HepG2 (cell line): Measurements from ENCODE around the gene SIRT6. TPM values are rescaled to one million over a fixed set of nuclear protein-coding genes. Genes with fewer than 3 reads are reported as not detected.

Experiments used
- BRD4 ChIP-seq: sonication (generic); formaldehyde crosslinking; IDR thresholded peaks from 2 replicates; pipeline ENCODE4 v1.4.0; 2020; ENCODE audit warnings: missing genetic modification reagents
- HDAC1 ChIP-seq: sonication (generic); formaldehyde crosslinking; IDR thresholded peaks from 2 replicates; pipeline ENCODE4 v1.5.1; 2020; ENCODE audit warnings: mild to moderate bottlenecking, missing genetic modification reagents
- ISL2 ChIP-seq: sonication (generic); formaldehyde crosslinking; IDR thresholded peaks from 2 replicates; pipeline ENCODE4 v1.5.0; 2020; ENCODE audit warnings: missing genetic modification reagents
- MYNN ChIP-seq: sonication (generic); formaldehyde crosslinking; IDR thresholded peaks from 2 replicates; pipeline ENCODE4 v1.4.0; 2020; ENCODE audit warnings: mild to moderate bottlenecking, low read depth, missing genetic modification reagents
- REST ChIP-seq, 2 experiments: IDR thresholded peaks; 2 replicates each; pipeline ENCODE4 v1.6.1; 2011 to 2012; ENCODE audit warnings: low read length in 2 of 2, borderline replicate concordance in 1 of 2, low read depth in 1 of 2, mild to moderate bottlenecking in 1 of 2, moderate library complexity in 1 of 2
- SIX4 ChIP-seq: sonication (generic); formaldehyde crosslinking; IDR thresholded peaks from 2 replicates; pipeline ENCODE4 v1.4.0; 2020; ENCODE audit warnings: missing genetic modification reagents
- ZBTB44 ChIP-seq: sonication (generic); formaldehyde crosslinking; IDR thresholded peaks from 2 replicates; pipeline ENCODE4 v1.4.0; 2020; ENCODE audit warnings: missing genetic modification reagents
- ZNF142 ChIP-seq: sonication (generic); formaldehyde crosslinking; IDR thresholded peaks from 2 replicates; pipeline ENCODE4 v1.4.0; 2020; ENCODE audit warnings: missing genetic modification reagents
- ZNF44 ChIP-seq: sonication (generic); formaldehyde crosslinking; IDR thresholded peaks from 2 replicates; pipeline ENCODE4 v1.5.1; 2020; ENCODE audit warnings: mild to moderate bottlenecking, missing genetic modification reagents
- ZNF660 ChIP-seq: sonication (generic); formaldehyde crosslinking; IDR thresholded peaks from 2 replicates; pipeline ENCODE4 v1.5.1; 2020; ENCODE audit warnings: mild to moderate bottlenecking, low read depth, missing genetic modification reagents, borderline replicate concordance
- ZNF768 ChIP-seq: sonication (generic); formaldehyde crosslinking; IDR thresholded peaks from 2 replicates; pipeline ENCODE4 v1.4.0; 2020; ENCODE audit warnings: missing genetic modification reagents
- ZNF781 ChIP-seq: sonication (generic); formaldehyde crosslinking; IDR thresholded peaks from 2 replicates; pipeline ENCODE4 v1.5.1; 2020; ENCODE audit warnings: borderline replicate concordance, mild to moderate bottlenecking, missing genetic modification reagents; ENCODE audit errors: not compliant biosample characterization
- polyA plus RNA-seq, 8 experiments: library from polyadenylated mRNA; depleted of rRNA in 3 of 8; stranded (reverse) in 7 of 8; unstranded in 1 of 8; fragments of >200 nt; fragmentation: Illumina TruSeq in 4 of 8; extraction: Trizol in 4 of 8; gene quantifications; 2 replicates each; pipeline versions ENCODE4 v1.2.1 to v1.2.3, GENCODE V29; 2011 to 2016; ENCODE audit warnings: low read depth in 4 of 8, missing spikeins in 1 of 8, mixed read lengths in 1 of 8; ENCODE audit not compliant: insufficient read depth in 1 of 8
- total RNA-seq, 5 experiments: library from RNA; depleted of rRNA; stranded (reverse); fragments of >200 nt; fragmentation: Illumina TruSeq; extraction: Trizol; gene quantifications; 2 replicates each; pipeline ENCODE4 v1.2.3, GENCODE V29; 2016; ENCODE audit warnings: low read depth in 1 of 5
- TF ChIP-seq, protein P1 (sequence below): sonication (generic); formaldehyde crosslinking; IDR thresholded peaks from 2 replicates; pipeline ENCODE4 v1.4.0; 2020; ENCODE audit warnings: missing genetic modification reagents
- TF ChIP-seq, protein P2 (sequence below): IDR thresholded peaks from 2 replicates; pipeline ENCODE4 v1.6.1; 2016; ENCODE audit warnings: missing genetic modification reagents, missing compliant biosample characterization
- TF ChIP-seq, protein P3 (sequence below): sonication (generic); formaldehyde crosslinking; IDR thresholded peaks from 2 replicates; pipeline ENCODE4 v1.4.0; 2020; ENCODE audit warnings: low read depth, mild to moderate bottlenecking, missing genetic modification reagents

SIRT6 gene
- total and polyA plus RNA-seq, 2 of the 13 experiments (the other 11 are each of a cell fraction or from before 2014, with no cell fraction given): 11.0 to 18.4 TPM

GRCh38 chr19:4199699-4200293 is 17.4 kb upstream of the SIRT6 start (continued):
- TF ChIP-seq, protein P1, sequence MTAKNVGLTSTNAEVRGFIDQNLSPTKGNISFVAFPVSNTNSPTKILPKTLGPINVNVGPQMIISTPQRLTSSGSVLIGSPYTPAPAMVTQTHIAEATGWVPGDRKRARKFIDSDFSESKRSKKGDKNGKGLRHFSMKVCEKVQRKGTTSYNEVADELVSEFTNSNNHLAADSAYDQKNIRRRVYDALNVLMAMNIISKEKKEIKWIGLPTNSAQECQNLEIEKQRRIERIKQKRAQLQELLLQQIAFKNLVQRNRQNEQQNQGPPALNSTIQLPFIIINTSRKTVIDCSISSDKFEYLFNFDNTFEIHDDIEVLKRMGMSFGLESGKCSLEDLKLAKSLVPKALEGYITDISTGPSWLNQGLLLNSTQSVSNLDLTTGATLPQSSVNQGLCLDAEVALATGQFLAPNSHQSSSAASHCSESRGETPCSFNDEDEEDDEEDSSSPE (CRISPR knock-in tag): no peak
- TF ChIP-seq REST (IDR thresholded peaks at IDR 0.05; ENCODE audit: borderline replicate concordance in 1 of 2, low read depth in 1 of 2, low read length in 2 of 2) (no peak), ISL2 (no peak), ZBTB44 (CRISPR knock-in tag) (no peak), ZNF660 (CRISPR knock-in tag) (no peak), ZNF142 (no peak), SIX4 (CRISPR knock-in tag) (no peak), BRD4 (no peak), ZNF768 (no peak), ZNF44 (no peak), MYNN (CRISPR knock-in tag) (no peak), HDAC1 (CRISPR knock-in tag) (no peak), ZNF781 (CRISPR knock-in tag) (no peak)
- TF ChIP-seq, protein P2, sequence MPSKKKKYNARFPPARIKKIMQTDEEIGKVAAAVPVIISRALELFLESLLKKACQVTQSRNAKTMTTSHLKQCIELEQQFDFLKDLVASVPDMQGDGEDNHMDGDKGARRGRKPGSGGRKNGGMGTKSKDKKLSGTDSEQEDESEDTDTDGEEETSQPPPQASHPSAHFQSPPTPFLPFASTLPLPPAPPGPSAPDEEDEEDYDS (CRISPR knock-in tag): no peak
- TF ChIP-seq, protein P3, sequence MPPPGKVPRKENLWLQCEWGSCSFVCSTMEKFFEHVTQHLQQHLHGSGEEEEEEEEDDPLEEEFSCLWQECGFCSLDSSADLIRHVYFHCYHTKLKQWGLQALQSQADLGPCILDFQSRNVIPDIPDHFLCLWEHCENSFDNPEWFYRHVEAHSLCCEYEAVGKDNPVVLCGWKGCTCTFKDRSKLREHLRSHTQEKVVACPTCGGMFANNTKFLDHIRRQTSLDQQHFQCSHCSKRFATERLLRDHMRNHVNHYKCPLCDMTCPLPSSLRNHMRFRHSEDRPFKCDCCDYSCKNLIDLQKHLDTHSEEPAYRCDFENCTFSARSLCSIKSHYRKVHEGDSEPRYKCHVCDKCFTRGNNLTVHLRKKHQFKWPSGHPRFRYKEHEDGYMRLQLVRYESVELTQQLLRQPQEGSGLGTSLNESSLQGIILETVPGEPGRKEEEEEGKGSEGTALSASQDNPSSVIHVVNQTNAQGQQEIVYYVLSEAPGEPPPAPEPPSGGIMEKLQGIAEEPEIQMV: no peak
